ENCODE data around the gene STT3A. TPM values are rescaled to one million over a fixed set of nuclear protein-coding genes. Genes with fewer than 3 reads are reported as not detected.

STT3A gene
- total RNA-seq, 1 experiment from 2014 or later, result 229 TPM

DNA sequence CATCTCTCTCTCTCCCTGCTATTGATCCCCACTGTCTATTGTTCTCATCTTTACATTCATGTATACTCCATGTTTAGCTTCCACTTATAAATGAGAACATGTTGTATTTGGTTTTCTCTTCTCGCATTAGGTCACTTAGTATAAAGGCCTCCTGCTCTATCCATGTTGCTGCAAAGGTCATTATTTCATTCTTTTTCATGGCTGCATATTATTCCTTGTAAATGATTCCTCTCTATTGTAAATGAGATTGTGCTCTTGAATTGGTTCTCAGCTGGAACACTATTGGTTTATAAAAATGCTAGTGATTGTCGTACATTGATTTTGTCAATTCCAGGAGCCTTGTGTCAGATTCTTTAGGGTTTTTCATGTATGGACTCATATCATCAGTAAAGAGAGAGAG lies 74.5 kb downstream of the STT3A start:
- Histone ChIP-seq H3K27ac (ENCODE audit: low read length) (no peak overlapping the region), H3K4me1 (ENCODE audit: control insufficient read depth, insufficient read depth, low read length) (no peaks in the 10 kb centered on the region), H3K4me3 (ENCODE audit: low read depth in 2 of 2, low read length in 2 of 2) (no peak overlapping the region), H3K27me3 (ENCODE audit: control insufficient read depth, insufficient read depth, low read length) (no peaks in the 10 kb centered on the region), H3K9me3 (ENCODE audit: control insufficient read depth, insufficient read depth, low read depth, low read length) (no peaks in the 10 kb centered on the region), H3K36me3 (ENCODE audit: control insufficient read depth, insufficient read depth, low read length) (no peaks in the 10 kb centered on the region)
- ATAC-seq (no peak), DNase-seq (ENCODE audit: low read depth, low spot score) (no peak)
- intact Hi-C loops (cut with micrococcal nuclease; ENCODE audit: unreplicated experiment), result no loop called here
- no TSS peak for BruUV-seq (replicated peaks)
- ChIA-PET CTCF (no interaction called here), POLR2A (no interaction called here)
- in situ Hi-C loops (cut with HindIII; ENCODE audit: low pct_unique_long_range_greater_than_20kb, low sequenced_read_pairs), result no loop called here
- TF ChIP-seq SIN3A (IDR thresholded peaks at IDR 0.05; ENCODE audit: borderline replicate concordance, insufficient read depth, low read depth, low read length) (no peak), POLR2AphosphoS5 (IDR thresholded peaks at IDR 0.05; ENCODE audit: low read depth, low read length) (no peak), TCF7L2 (IDR thresholded peaks at IDR 0.05; ENCODE audit: low read depth, low read length) (no peak)
- TF ChIP-seq, protein P1, sequence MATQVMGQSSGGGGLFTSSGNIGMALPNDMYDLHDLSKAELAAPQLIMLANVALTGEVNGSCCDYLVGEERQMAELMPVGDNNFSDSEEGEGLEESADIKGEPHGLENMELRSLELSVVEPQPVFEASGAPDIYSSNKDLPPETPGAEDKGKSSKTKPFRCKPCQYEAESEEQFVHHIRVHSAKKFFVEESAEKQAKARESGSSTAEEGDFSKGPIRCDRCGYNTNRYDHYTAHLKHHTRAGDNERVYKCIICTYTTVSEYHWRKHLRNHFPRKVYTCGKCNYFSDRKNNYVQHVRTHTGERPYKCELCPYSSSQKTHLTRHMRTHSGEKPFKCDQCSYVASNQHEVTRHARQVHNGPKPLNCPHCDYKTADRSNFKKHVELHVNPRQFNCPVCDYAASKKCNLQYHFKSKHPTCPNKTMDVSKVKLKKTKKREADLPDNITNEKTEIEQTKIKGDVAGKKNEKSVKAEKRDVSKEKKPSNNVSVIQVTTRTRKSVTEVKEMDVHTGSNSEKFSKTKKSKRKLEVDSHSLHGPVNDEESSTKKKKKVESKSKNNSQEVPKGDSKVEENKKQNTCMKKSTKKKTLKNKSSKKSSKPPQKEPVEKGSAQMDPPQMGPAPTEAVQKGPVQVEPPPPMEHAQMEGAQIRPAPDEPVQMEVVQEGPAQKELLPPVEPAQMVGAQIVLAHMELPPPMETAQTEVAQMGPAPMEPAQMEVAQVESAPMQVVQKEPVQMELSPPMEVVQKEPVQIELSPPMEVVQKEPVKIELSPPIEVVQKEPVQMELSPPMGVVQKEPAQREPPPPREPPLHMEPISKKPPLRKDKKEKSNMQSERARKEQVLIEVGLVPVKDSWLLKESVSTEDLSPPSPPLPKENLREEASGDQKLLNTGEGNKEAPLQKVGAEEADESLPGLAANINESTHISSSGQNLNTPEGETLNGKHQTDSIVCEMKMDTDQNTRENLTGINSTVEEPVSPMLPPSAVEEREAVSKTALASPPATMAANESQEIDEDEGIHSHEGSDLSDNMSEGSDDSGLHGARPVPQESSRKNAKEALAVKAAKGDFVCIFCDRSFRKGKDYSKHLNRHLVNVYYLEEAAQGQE (IDR thresholded peaks at IDR 0.05; ENCODE audit: insufficient read depth in 1 of 2, low read depth in 2 of 2, low read length in 1 of 2), result no peak
- TF ChIP-seq, protein P2, sequence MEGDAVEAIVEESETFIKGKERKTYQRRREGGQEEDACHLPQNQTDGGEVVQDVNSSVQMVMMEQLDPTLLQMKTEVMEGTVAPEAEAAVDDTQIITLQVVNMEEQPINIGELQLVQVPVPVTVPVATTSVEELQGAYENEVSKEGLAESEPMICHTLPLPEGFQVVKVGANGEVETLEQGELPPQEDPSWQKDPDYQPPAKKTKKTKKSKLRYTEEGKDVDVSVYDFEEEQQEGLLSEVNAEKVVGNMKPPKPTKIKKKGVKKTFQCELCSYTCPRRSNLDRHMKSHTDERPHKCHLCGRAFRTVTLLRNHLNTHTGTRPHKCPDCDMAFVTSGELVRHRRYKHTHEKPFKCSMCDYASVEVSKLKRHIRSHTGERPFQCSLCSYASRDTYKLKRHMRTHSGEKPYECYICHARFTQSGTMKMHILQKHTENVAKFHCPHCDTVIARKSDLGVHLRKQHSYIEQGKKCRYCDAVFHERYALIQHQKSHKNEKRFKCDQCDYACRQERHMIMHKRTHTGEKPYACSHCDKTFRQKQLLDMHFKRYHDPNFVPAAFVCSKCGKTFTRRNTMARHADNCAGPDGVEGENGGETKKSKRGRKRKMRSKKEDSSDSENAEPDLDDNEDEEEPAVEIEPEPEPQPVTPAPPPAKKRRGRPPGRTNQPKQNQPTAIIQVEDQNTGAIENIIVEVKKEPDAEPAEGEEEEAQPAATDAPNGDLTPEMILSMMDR (IDR thresholded peaks at IDR 0.05), result no peak

GRCh38 chr11:125670172-125670571 lies 77.5 kb downstream of the STT3A start:
- intact Hi-C loops (cut with micrococcal nuclease; ENCODE audit: unreplicated experiment), result no loop called here
- Histone ChIP-seq H3K9me3 (ENCODE audit: control insufficient read depth, insufficient read depth, low read depth, low read length) (no peaks in the 10 kb centered on the region), H3K36me3 (ENCODE audit: control insufficient read depth, insufficient read depth, low read length) (no peaks in the 10 kb centered on the region), H3K27me3 (ENCODE audit: control insufficient read depth, insufficient read depth, low read length) (no peaks in the 10 kb centered on the region), H3K4me1 (ENCODE audit: control insufficient read depth, insufficient read depth, low read length) (no peaks in the 10 kb centered on the region), H3K27ac (ENCODE audit: low read length) (no peak overlapping the region), H3K4me3 (ENCODE audit: low read depth in 2 of 2, low read length in 2 of 2) (no peak overlapping the region)
- ChIA-PET CTCF (no interaction called here), POLR2A (interaction anchor here (1.2 kb wide), 1 partner anchor 49 kb away, joined by 3 read pairs; no protein-coding TSS in a partner anchor)
- in situ Hi-C loops (cut with HindIII; ENCODE audit: low pct_unique_long_range_greater_than_20kb, low sequenced_read_pairs), result no loop called here
- TF ChIP-seq, protein P2 (IDR thresholded peaks at IDR 0.05), result no peak
- TF ChIP-seq TCF7L2 (IDR thresholded peaks at IDR 0.05; ENCODE audit: low read depth, low read length), result no peak
- TF ChIP-seq SIN3A (IDR thresholded peaks at IDR 0.05; ENCODE audit: borderline replicate concordance, insufficient read depth, low read depth, low read length), result no peak
- no peak for TF ChIP-seq POLR2AphosphoS5 (IDR thresholded peaks at IDR 0.05; ENCODE audit: low read depth, low read length)
- TF ChIP-seq, protein P1 (IDR thresholded peaks at IDR 0.05; ENCODE audit: insufficient read depth in 1 of 2, low read depth in 2 of 2, low read length in 1 of 2), result no peak
- BruUV-seq (replicated peaks), result no TSS peak
- DNase-seq (ENCODE audit: low read depth, low spot score), result no peak
- ATAC-seq, result no peak
